ENCODE measurements around the gene AKAP12. TPM values are rescaled to one million over a fixed set of nuclear protein-coding genes. Genes with fewer than 3 reads are reported as not detected.
A peak's percentile ranks its signal among the peaks of the same experiment; 100 is the strongest.

Gene AKAP12
- polyA plus RNA-seq, 2 of the 4 experiments (the other 2 are of a cell fraction), result 32.1 to 192 TPM

DNA sequence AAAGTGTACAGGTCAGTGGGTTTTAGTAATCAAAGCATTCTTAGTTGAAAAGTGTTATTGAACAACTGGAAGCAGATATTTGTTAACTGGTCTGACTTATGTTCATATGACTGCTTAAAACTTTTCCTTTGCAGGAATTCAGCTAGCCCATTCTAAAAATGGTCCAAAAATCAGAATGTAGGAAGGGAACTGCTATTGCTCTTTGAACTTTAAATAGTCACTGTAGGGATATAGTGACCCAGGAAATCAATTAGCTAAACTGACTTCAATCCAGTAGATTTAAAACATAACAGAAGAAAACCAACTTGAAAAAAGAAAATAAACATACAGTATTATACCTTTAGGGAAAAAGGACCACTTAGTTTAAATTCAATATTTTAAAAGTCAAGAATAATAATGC, 25.5 kb downstream of the AKAP12 start (continued):
- no peak for TF ChIP-seq ZSCAN20 (CRISPR knock-in tag; IDR thresholded peaks at IDR 0.05)
- no peak for TF ChIP-seq JUNB (IDR thresholded peaks at IDR 0.05)
- no peak for TF ChIP-seq RNF2 (IDR thresholded peaks at IDR 0.05; ENCODE audit: borderline replicate concordance, low read depth)

DNA sequence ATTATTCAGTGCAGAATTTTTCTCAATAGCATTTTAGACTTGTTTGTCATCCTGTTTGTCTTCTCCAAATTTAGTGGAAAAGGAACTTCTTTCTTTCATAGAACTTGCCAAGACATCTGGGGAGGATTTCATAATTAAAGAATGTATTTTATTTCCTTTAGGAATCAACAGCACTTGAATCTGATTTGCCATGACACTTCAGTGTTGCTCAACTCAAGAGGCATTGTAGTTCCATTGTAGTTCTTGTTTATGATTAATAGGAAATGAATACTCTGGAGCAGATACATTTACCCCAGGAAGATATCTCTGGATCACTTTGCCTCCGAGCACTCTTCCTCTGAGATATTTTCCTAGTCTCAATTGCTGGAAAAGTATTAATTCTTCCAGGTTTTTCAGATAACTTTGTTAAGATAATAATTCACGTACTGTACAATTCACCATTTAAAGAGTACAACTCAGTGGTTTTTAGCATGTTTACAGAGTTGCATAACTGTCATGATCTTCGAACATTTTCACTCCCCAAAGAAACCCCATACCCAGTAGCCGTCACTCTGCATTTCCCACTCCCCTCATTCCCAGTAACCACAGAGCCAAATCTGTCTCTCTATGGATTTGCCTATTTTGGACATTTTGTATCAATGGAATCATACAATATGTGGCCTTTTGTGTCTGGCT, 29.7 kb downstream of the AKAP12 start:
- H3K4me1 ChIP-seq, result peaks cover 22% of the 10 kb centered on the region
- FAIRE-seq (no peak), ATAC-seq (peak in 1 of 2 experiments; percentile 38; a peak in 1 of 6 replicates), DNase-seq (ENCODE audit: low read depth in 1 of 2, low spot score in 1 of 2) (peak; percentile 12 to 37)
- ChIA-PET POLR2A (no interaction called here), CTCF (no interaction called here)
- TF ChIP-seq CEBPB (IDR thresholded peaks at IDR 0.05), result peak in 1 of 2 experiments; percentile 56; a peak in 1 of 4 replicates
- no peak for TF ChIP-seq POLR2AphosphoS2 (conservative IDR thresholded peaks at IDR 0.05; ENCODE audit: low read length)
- H3K4me3 ChIP-seq, result no peak overlapping the region
- H3K9me3 ChIP-seq, result no peaks in the 10 kb centered on the region
- H3K4me2 ChIP-seq, result peak overlapping the region; percentile 51
- peak overlapping the region; percentile 35 to 46; a peak in 4 of 6 replicates for H3K27ac ChIP-seq
- WGBS (ENCODE audit: missing lambda C conversion rate), result 48% methylated on average over 4 of the region's 4 CpGs

DNA sequence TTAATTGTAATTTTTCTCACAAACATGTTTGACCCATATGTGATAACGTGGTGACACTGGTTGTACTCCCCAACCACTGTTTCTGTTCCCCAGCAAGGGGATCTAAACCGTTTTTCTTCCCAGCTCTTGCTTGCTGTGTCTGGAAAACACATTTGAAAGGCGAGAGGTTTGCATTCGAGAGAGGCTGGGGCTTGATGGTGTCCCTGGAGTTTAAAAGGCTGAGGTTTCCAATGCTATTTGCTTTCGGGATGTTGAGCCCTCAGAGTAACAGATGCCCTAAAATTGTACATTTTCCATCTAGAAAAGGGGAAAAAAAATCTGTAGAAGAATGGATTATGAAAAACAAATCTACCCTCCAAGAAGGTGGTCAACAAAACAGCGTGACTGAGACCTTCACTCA, 35.4 kb downstream of the AKAP12 start:
- DNase-seq (ENCODE audit: low read depth in 1 of 2, low spot score in 1 of 2), result no peak
- peaks cover 17% of the 10 kb centered on the region; the same call in 2 of the 3 replicates for H3K4me1 ChIP-seq
- POLR2A ChIA-PET, result no interaction called here
- FAIRE-seq, result no peak
- no peak overlapping the region for H3K27ac ChIP-seq
- CTCF ChIA-PET, result no interaction called here
- WGBS (ENCODE audit: missing lambda C conversion rate), result 84% methylated on average over 6 of the region's 6 CpGs
- H3K4me3 ChIP-seq, result no peak overlapping the region
- no peak for TF ChIP-seq CBX2 (IDR thresholded peaks at IDR 0.05; ENCODE audit: borderline replicate concordance, low read depth)
- TF ChIP-seq BHLHE40 (IDR thresholded peaks at IDR 0.05; ENCODE audit: low read depth, low read length), result no peak
- no peak for TF ChIP-seq EHMT2 (IDR thresholded peaks at IDR 0.05; ENCODE audit: low read depth)
- no peak for TF ChIP-seq JUN (IDR thresholded peaks at IDR 0.05)
- no peak for TF ChIP-seq MAZ (IDR thresholded peaks at IDR 0.05; ENCODE audit: borderline replicate concordance, low read depth, low read length)
- no peak for TF ChIP-seq GATA3 (IDR thresholded peaks at IDR 0.05; ENCODE audit: borderline replicate concordance)
- TF ChIP-seq MYC (IDR thresholded peaks at IDR 0.05; ENCODE audit: borderline replicate concordance, low read length), result no peak
- TF ChIP-seq, protein P1, sequence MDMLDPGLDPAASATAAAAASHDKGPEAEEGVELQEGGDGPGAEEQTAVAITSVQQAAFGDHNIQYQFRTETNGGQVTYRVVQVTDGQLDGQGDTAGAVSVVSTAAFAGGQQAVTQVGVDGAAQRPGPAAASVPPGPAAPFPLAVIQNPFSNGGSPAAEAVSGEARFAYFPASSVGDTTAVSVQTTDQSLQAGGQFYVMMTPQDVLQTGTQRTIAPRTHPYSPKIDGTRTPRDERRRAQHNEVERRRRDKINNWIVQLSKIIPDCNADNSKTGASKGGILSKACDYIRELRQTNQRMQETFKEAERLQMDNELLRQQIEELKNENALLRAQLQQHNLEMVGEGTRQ (IDR thresholded peaks at IDR 0.05), result no peak
- TF ChIP-seq, protein P2, sequence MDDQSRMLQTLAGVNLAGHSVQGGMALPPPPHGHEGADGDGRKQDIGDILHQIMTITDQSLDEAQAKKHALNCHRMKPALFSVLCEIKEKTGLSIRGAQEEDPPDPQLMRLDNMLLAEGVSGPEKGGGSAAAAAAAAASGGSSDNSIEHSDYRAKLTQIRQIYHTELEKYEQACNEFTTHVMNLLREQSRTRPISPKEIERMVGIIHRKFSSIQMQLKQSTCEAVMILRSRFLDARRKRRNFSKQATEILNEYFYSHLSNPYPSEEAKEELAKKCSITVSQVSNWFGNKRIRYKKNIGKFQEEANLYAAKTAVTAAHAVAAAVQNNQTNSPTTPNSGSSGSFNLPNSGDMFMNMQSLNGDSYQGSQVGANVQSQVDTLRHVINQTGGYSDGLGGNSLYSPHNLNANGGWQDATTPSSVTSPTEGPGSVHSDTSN (IDR thresholded peaks at IDR 0.05), result no peak
- TF ChIP-seq, protein P3, sequence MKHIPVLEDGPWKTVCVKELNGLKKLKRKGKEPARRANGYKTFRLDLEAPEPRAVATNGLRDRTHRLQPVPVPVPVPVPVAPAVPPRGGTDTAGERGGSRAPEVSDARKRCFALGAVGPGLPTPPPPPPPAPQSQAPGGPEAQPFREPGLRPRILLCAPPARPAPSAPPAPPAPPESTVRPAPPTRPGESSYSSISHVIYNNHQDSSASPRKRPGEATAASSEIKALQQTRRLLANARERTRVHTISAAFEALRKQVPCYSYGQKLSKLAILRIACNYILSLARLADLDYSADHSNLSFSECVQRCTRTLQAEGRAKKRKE (CRISPR knock-in tag; IDR thresholded peaks at IDR 0.05; ENCODE audit: low read depth), result no peak
- TF ChIP-seq POLR2A (IDR thresholded peaks at IDR 0.05; ENCODE audit: low read length), result no peak
- TF ChIP-seq HOXB5 (CRISPR knock-in tag; IDR thresholded peaks at IDR 0.05), result no peak
- TF ChIP-seq RFX5 (IDR thresholded peaks at IDR 0.05), result no peak
- TF ChIP-seq HDAC2 (IDR thresholded peaks at IDR 0.05), result no peak
- TF ChIP-seq, protein P4, sequence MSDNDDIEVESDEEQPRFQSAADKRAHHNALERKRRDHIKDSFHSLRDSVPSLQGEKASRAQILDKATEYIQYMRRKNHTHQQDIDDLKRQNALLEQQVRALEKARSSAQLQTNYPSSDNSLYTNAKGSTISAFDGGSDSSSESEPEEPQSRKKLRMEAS (IDR thresholded peaks at IDR 0.05), result no peak
- TF ChIP-seq CHD2 (IDR thresholded peaks at IDR 0.05; ENCODE audit: low read length, partially characterized antibody), result no peak
- TF ChIP-seq, protein P5, sequence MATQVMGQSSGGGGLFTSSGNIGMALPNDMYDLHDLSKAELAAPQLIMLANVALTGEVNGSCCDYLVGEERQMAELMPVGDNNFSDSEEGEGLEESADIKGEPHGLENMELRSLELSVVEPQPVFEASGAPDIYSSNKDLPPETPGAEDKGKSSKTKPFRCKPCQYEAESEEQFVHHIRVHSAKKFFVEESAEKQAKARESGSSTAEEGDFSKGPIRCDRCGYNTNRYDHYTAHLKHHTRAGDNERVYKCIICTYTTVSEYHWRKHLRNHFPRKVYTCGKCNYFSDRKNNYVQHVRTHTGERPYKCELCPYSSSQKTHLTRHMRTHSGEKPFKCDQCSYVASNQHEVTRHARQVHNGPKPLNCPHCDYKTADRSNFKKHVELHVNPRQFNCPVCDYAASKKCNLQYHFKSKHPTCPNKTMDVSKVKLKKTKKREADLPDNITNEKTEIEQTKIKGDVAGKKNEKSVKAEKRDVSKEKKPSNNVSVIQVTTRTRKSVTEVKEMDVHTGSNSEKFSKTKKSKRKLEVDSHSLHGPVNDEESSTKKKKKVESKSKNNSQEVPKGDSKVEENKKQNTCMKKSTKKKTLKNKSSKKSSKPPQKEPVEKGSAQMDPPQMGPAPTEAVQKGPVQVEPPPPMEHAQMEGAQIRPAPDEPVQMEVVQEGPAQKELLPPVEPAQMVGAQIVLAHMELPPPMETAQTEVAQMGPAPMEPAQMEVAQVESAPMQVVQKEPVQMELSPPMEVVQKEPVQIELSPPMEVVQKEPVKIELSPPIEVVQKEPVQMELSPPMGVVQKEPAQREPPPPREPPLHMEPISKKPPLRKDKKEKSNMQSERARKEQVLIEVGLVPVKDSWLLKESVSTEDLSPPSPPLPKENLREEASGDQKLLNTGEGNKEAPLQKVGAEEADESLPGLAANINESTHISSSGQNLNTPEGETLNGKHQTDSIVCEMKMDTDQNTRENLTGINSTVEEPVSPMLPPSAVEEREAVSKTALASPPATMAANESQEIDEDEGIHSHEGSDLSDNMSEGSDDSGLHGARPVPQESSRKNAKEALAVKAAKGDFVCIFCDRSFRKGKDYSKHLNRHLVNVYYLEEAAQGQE (IDR thresholded peaks at IDR 0.05), result no peak
- TF ChIP-seq POLR2AphosphoS2 (conservative IDR thresholded peaks at IDR 0.05; ENCODE audit: low read length), result no peak
- no peak for TF ChIP-seq SMC3 (IDR thresholded peaks at IDR 0.05)
- TF ChIP-seq CEBPB (IDR thresholded peaks at IDR 0.05), result no peak
- no peak overlapping the region for H3K4me2 ChIP-seq
- H3K9me3 ChIP-seq, result no peaks in the 10 kb centered on the region
- ATAC-seq, result no peak
